GM12878 (cell line): ENCODE results near the gene MARCHF11. TPM values are rescaled to one million over a fixed set of nuclear protein-coding genes. Genes with fewer than 3 reads are reported as not detected.

ENCODE experiments used
- ATAC-seq: fragments of 200-7000 bp; cut with Tn5 transposase; 3 replicates; pipeline ENCODE4 v1.9.1; 2020; ENCODE audit warnings: mild to moderate bottlenecking, moderate library complexity
- BruUV-seq: library from RNA; stranded (reverse); fragments of 400-500 nt; replicated peaks from 2 replicates; lab custom pipeline; 2021; lab: Mats Ljungman, UMichigan
- CTCF ChIA-PET: fragments of 300-600 bp; sonication (Branson Sonifier 250); formaldehyde crosslinking; extraction: SDS; loops from one replicate; lab custom pipeline; 2021; ENCODE audit warnings: inconsistent platforms; lab: Yijun Ruan, JAX
- POLR2A ChIA-PET: fragments of 350-600 bp; formaldehyde crosslinking; extraction: SDS; loops from one replicate; lab custom pipeline; 2021; ENCODE audit warnings: inconsistent platforms; lab: Charles Lee
- RAD21 ChIA-PET: fragments of 300-600 bp; sonication (Branson Sonifier 250); formaldehyde crosslinking; loops from one replicate; lab custom pipeline; 2023; ENCODE audit warnings: antibody characterized with exemption; ENCODE audit not compliant: unreplicated experiment; lab: Charles Lee
- SMC1A ChIA-PET: fragments of 300-600 bp; sonication (Branson Sonifier 250); formaldehyde crosslinking; loops from one replicate; lab custom pipeline; 2023; ENCODE audit not compliant: unreplicated experiment, uncharacterized antibody; lab: Charles Lee
- DNase-seq: peaks from one replicate; pipeline ENCODE4 v3.0.0-alpha.2; 2011; ENCODE audit warnings: low read depth, low spot score
- FAIRE-seq: peaks from 3 replicates; lab custom pipeline; 2011; peaks lifted over from hg19 to GRCh38; lab: Jason Lieb, UNC
- H2AFZ ChIP-seq: 2 replicates; pipeline ENCODE4 v1.6.0; 2011; ENCODE audit warnings: low read depth, low read length, control low read depth; ENCODE audit not compliant: control insufficient read depth
- H3K27ac ChIP-seq: 2 replicates; pipeline ENCODE4 v1.5.1; 2011; ENCODE audit warnings: control low read depth; ENCODE audit not compliant: control insufficient read depth, insufficient read depth
- H3K27me3 ChIP-seq, 2 experiments: replicated peaks in 1 of 2; 2 replicates each; pipeline versions ENCODE4 v1.6.0 to v1.6.1; 2011; ENCODE audit warnings: low read length in 1 of 2; ENCODE audit not compliant: control insufficient read depth in 2 of 2, insufficient read depth in 2 of 2
- H3K36me3 ChIP-seq, 2 experiments: 2 replicates each; pipeline ENCODE4 v1.5.1; 2011; ENCODE audit warnings: low read length in 1 of 2; ENCODE audit not compliant: control insufficient read depth in 2 of 2, insufficient read depth in 2 of 2
- H3K4me1 ChIP-seq: 2 replicates; pipeline ENCODE4 v1.6.1; 2011; ENCODE audit warnings: mild to moderate bottlenecking, low read length, moderate library complexity, mixed read lengths; ENCODE audit not compliant: control insufficient read depth, insufficient read depth
- H3K4me2 ChIP-seq: 2 replicates; pipeline ENCODE4 v1.6.0; 2011; ENCODE audit warnings: control low read depth; ENCODE audit not compliant: control insufficient read depth, insufficient read depth
- H3K4me3 ChIP-seq: fragments of 200-600 bp; sonication (generic); 2 replicates; pipeline ENCODE4 v1.5.1; 2016
- H3K79me2 ChIP-seq: 2 replicates; pipeline ENCODE4 v1.6.0; 2011; ENCODE audit warnings: low read length; ENCODE audit not compliant: control insufficient read depth, insufficient read depth
- H3K9ac ChIP-seq: 2 replicates; pipeline ENCODE4 v1.8.0; 2011; ENCODE audit warnings: low read length, control low read depth, mixed read lengths; ENCODE audit not compliant: control insufficient read depth, insufficient read depth
- H3K9me3 ChIP-seq: replicated peaks from 3 replicates; pipeline ENCODE4 v1.5.1; 2011; ENCODE audit warnings: mild to moderate bottlenecking, low read length; ENCODE audit not compliant: control insufficient read depth, insufficient read depth
- H4K20me1 ChIP-seq: 2 replicates; pipeline ENCODE4 v1.6.0; 2011; ENCODE audit not compliant: control insufficient read depth, insufficient read depth
- CEBPB ChIP-seq, 2 experiments: fragments of 150-350 bp in 1 of 2; IDR thresholded peaks; 2 replicates each; pipeline ENCODE4 v1.6.1; 2012 to 2014; ENCODE audit warnings: low read depth in 2 of 2, low read length in 2 of 2, borderline replicate concordance in 1 of 2, inconsistent platforms in 1 of 2
- CHD1 ChIP-seq: IDR thresholded peaks from 2 replicates; pipeline ENCODE4 v1.6.1; 2012; ENCODE audit warnings: low read depth, low read length, improper control_type of control experiment
- CHD2 ChIP-seq: IDR thresholded peaks from 2 replicates; pipeline ENCODE4 v1.6.1; 2011; ENCODE audit warnings: low read depth, low read length, improper control_type of control experiment, borderline replicate concordance
- FOXK2 ChIP-seq: fragments of 450-650 bp; IDR thresholded peaks from 2 replicates; pipeline ENCODE4 v1.6.1; 2017; ENCODE audit warnings: mild to moderate bottlenecking, moderate library complexity
- PBX3 ChIP-seq: IDR thresholded peaks from 2 replicates; pipeline ENCODE4 v1.6.1; 2011; ENCODE audit warnings: mild to moderate bottlenecking, low read depth, low read length, moderate library complexity; ENCODE audit not compliant: insufficient replicate concordance
- ZBTB4 ChIP-seq: fragments of 450-650 bp; formaldehyde crosslinking; IDR thresholded peaks from 2 replicates; pipeline ENCODE4 v1.4.0; 2022; ENCODE audit warnings: mild to moderate bottlenecking, moderate library complexity
- ZNF687 ChIP-seq: fragments of 450-650 bp; IDR thresholded peaks from 2 replicates; pipeline ENCODE4 v1.6.1; 2017; ENCODE audit warnings: mild to moderate bottlenecking, moderate library complexity
- WGBS: methylation state at CpG from one replicate; pipeline ENCODE4 v1.1.6; 2016; ENCODE audit warnings: low lambda C conversion rate; ENCODE audit not compliant: insufficient replicate concordance, insufficient coverage; ENCODE audit errors: missing lambda C conversion rate; 5-methylcytosine and 5-hydroxymethylcytosine counted together
- in situ Hi-C: fragments of 300-500 bp; cut with MboI; formaldehyde crosslinking; loops from 9 replicates; pipeline ENCODE4 v1.14.3; 2018; ENCODE audit warnings: mixed read lengths
- intact Hi-C: fragments of 100-400 bp; cut with micrococcal nuclease; formaldehyde crosslinking; loops from one replicate; pipeline ENCODE4 v1.14.2; 2022; ENCODE audit not compliant: unreplicated experiment
- polyA plus RNA-seq, 11 experiments: library from polyadenylated mRNA; depleted of rRNA in 4 of 11; unstranded in 6 of 11; stranded (reverse) in 5 of 11; fragments of >200 nt; fragmentation: Nextera tagmentation in 4 of 11; fragmentation: Illumina TruSeq in 1 of 11; extraction: Ambion mirVana in 4 of 11; extraction: Trizol in 1 of 11; gene quantifications; 1 replicate in 1 of 11; 2 replicates in 10 of 11; pipeline versions ENCODE4 v1.2.1 to v1.2.3, GENCODE V29; 2011 to 2016; ENCODE audit warnings: inconsistent platforms in 2 of 11, missing spikeins in 2 of 11, low read depth in 1 of 11
- total RNA-seq, 4 experiments: library from RNA; depleted of rRNA in 3 of 4; stranded (reverse); fragments of >200 nt in 3 of 4; fragmentation: Illumina TruSeq in 1 of 4; extraction: Trizol in 1 of 4; gene quantifications; 2 replicates each; pipeline versions ENCODE4 v1.2.1 to v1.2.3, GENCODE V29; 2013 to 2021

MARCHF11 gene
- total and polyA plus RNA-seq, 10 of the 15 experiments (the other 5 are each of a cell fraction or from before 2014, with no cell fraction given): 0.26 TPM; not detected in 9

GRCh38 chr5:16066810-16067209 lies 112.8 kb downstream of the MARCHF11 start:
- RAD21 ChIA-PET: no interaction called here
- Histone ChIP-seq H3K27ac (no peak overlapping the region), H3K4me1 (no peaks in the 10 kb centered on the region), H2AFZ (no peak overlapping the region), H3K27me3 (no peaks in the 10 kb centered on the region), H4K20me1 (no peaks in the 10 kb centered on the region), H3K4me3 (no peak overlapping the region), H3K36me3 (no peaks in the 10 kb centered on the region), H3K79me2 (no peaks in the 10 kb centered on the region), H3K4me2 (no peak overlapping the region), H3K9ac (no peak overlapping the region), H3K9me3 (no peaks in the 10 kb centered on the region; the same call in 2 of the 3 replicates)
- SMC1A ChIA-PET: interaction anchor here (0.6 to 1.3 kb wide), 2 partner anchors 10 to 94 kb away, joined by 3 to 4 read pairs; no protein-coding TSS in a partner anchor
- ATAC-seq (peak; percentile 52), DNase-seq (no peak), FAIRE-seq (no peak)
- intact Hi-C loops (loop anchor here (1.0 to 5.0 kb wide), 2 partner anchors 62 to 400 kb away; partner anchors contain the start of gene ZNF622), in situ Hi-C loops (no loop called here)
- CTCF ChIA-PET: no interaction called here
- POLR2A ChIA-PET: no interaction called here
- 2% methylated on average over 2 of the region's 2 CpGs for WGBS
- no TSS peak for BruUV-seq
- TF ChIP-seq PBX3 (no peak), CHD1 (0 out of 2 replicates have a peak, but pooled peaks have one; percentile 2)

- CTCF ChIA-PET: no interaction called here
- RAD21 ChIA-PET: no interaction called here
- no peak overlapping the region for H3K27ac ChIP-seq
- in situ Hi-C loops: no loop called here
- no peaks in the 10 kb centered on the region for H4K20me1 ChIP-seq
- no peak overlapping the region for H3K9ac ChIP-seq
- H3K9me3 ChIP-seq: no peaks in the 10 kb centered on the region; the same call in 2 of the 3 replicates
- ATAC-seq: peak; percentile 70
- no peak overlapping the region for H3K4me3 ChIP-seq
- H3K4me2 ChIP-seq: no peak overlapping the region
- no peak overlapping the region for H2AFZ ChIP-seq
- H3K79me2 ChIP-seq: no peaks in the 10 kb centered on the region
- BruUV-seq: no TSS peak
- intact Hi-C loops: loop anchor here (5.0 kb wide), 1 partner anchor 401 kb away; the partner anchor contains the start of gene ZNF622
- 0% methylated on average over 2 of the region's 2 CpGs for WGBS
- no peak for FAIRE-seq
- H3K27me3 ChIP-seq: no peaks in the 10 kb centered on the region
- no peaks in the 10 kb centered on the region for H3K36me3 ChIP-seq
- DNase-seq: no peak
- H3K4me1 ChIP-seq: no peaks in the 10 kb centered on the region
- SMC1A ChIA-PET: interaction anchor here (0.6 to 1.3 kb wide), 2 partner anchors 10 to 94 kb away, joined by 3 to 4 read pairs; no protein-coding TSS in a partner anchor
- POLR2A ChIA-PET: no interaction called here
- TF ChIP-seq ZNF687: no peak
- no peak for TF ChIP-seq FOXK2
- peak; percentile 17; the same call in 1 of the 2 replicates for TF ChIP-seq CHD2
- TF ChIP-seq ZBTB4 (CRISPR knock-in tag): no peak
- TF ChIP-seq CEBPB (IDR thresholded peaks at IDR 0.05; ENCODE audit: borderline replicate concordance in 1 of 2, low read depth in 2 of 2, low read length in 2 of 2): no peak
Measured at GRCh38 chr5:16066320-16066719, 113.3 kb downstream of the MARCHF11 start.
